ENCODE results near the gene DDIT3.
A peak's percentile ranks its signal among the peaks of the same experiment; 100 is the strongest.
"Not testable (repeated sequence)": the region's sequence is repeated elsewhere in the genome, so short reads cannot be mapped to it uniquely, and the experiment has no call there.

The DDIT3 gene

GRCh38 chr12:57524814-57525614 lies 4.7 kb upstream of the DDIT3 start:
- DNase-seq = no peak

DNA sequence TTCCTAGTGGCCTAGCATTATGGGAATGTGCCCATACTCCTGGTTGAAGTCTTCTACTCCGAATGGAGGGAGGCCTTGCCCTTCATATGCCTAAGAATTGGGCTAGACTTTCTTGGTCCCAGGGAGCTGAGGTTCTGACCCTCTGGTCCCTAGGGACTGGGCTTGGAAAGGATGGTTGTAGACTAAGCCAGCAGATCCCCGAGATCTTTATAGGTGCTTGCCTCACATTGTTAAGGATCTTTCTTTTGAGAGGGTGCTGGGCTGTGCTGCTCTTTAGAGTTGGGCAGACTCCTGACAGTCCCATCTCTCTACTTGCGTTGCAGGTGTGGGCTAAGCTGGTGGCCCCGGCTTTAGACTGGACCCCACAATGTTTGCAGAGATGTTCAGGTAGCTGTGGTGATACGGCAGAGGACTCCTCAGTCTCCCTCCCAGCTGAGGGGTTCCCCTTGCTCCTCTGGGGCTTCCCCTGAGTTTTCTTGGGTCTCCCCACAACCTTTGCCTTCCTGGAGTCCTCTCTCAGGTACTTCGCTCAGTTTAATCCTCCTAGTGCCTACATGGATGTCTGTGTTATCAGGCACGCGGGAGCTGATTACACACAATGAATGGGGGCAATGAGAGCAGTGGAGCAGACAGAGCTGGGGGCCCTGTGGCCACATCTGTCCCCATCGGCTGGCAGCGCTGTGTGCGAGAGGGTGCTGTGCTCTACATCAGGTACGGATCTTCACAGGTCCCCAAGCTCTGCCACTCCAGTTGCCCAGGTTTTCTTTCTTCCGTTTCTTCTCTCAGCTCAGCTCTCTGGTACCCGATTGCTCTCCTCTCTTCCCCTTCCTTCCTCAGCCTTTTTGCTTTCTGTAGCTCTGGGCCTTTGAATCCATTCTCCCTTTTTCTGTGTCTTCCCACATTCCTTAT lies 3.6 kb upstream of the DDIT3 start:
- no peak for DNase-seq

GRCh38 chr12:57522887-57523705 lies 2.8 kb upstream of the DDIT3 start:
- peak; percentile 31 for DNase-seq

DNA sequence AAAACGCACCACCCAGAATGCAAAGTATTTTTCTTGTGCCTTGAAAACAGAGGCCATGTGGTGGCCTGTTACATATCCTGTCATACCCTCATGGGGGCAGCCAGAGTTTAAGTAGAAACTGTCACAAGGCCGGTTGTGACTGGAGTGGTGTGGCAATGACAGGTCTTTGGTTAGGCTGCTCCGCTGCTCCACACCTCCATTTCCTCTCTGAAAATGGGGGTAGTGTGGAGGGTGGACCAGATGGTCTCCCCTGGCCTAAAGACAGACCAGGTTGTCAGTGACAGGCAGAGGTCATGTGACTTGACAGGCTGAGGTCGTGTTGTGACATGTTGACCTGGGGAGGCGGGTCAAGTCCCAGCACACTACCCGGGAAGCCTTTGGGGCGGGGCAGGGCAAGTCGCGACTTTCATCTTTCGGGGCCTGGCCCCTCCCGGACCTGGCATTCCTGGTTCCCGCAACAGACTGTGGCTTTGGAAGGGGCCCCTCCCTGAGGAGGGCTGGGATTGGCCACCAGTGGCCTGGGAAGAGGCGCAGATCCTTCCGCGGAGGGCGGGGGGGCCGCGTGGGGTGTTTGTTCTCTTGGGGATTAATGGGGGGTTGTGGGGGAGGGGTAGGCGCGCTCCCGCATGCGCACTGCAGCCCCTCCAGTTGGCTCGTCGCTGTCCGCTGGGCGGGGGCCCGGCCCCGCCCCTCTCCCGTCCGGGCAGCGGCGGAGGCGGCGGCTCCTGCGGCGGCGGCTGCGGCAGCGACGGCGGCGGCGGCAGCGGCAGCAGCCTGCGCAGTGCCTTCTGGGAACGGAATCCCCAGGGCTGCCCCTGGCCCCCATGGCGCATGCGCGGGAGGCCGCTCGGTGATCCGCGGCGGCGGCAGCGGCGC lies 1.9 kb upstream of the DDIT3 start, which contains the start of gene MBD6:
MBD6 (plus strand) TSS at position 814 of the 876 bp plus-strand sequence. CDS start 1,480 bp downstream, outside the sequence.
- peak; percentile 90 for DNase-seq

GRCh38 chr12:57521525-57522010 lies 1.3 kb upstream of the DDIT3 start:
- DNase-seq = no peak

DNA sequence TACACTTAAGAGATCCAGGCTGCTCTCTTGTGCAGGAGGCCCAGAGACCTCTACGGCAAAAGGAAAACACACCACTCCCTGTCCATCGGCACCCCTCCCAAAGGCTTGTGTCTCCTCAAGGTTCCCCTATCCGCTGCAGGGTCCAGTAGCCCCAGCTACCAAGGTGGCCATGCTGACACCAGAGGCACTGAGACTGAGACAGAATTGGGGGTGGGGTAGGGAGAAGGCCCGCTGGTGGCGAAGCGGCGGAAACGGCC lies 590 bp downstream of the DDIT3 start:
- peak; percentile 30 for DNase-seq

DNA sequence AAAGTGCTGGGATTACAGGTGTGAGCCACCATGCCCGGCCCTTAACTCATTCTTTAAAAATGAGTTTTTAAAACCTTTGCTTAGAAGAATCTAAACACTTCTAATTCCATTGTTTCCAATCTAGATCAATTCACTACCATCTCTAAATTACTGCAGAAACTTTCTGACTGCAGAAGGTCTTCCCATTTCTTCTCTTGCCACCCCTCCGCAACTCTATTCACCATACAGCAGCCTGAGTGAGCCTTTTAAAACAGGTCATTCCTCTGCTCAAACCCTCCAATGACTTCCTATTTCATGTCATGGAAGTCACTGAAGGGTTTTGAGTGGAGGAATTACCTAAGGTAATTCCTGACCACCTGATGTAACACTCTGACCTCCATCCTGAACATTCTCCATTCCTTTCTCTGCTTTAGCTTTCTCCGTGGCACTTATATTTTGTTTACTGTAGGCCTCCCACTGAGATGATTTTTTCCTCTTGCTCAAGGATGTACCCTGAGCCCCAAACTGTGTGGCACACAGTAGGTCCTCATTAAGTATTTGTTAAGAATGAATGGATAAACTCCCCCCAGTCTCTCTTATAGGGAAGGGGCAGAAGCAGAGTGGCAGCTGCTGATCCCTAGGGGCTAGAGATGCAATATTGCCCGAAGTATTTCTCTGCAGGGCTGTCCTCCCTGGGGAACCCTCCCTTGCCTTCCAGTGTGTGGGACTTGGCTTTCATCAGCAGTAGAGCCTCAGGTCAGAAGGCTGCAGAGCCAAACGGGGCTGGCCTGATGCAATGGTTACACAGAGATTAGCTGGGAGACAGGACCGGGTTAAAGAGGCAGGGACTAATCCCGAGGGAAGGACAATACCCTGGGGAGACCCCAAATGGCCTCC lies 1.2 kb downstream of the DDIT3 start:
- DNase-seq = peak; percentile 28

- no peak for DNase-seq
Measured at GRCh38 chr12:57518176-57518919, 2.0 kb downstream of the DDIT3 start.

DNA sequence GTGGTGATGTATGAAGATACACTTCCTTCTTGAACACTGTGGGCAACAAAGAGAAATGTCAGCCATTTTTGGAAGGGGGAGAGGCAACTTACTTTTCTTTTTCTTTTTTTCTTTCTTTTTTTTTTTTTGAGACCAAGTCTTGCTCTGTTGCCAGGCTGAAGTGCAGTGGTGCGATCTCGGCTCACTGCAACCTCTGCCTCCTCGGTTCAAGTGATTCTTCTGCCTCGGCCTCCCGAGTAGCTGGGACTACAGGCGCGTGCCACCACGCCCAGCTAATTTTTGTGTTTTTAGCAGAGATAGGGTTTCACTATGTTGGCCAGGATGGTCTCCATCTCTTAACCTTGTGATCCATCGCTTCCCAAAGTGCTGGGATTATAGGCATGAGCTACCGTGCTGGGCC lies 2.6 kb downstream of the DDIT3 start:
- DNase-seq = not testable (repeated sequence)

GRCh38 chr12:57517187-57517586 lies 3.1 kb downstream of the DDIT3 start:
- DNase-seq = no peak

DNA sequence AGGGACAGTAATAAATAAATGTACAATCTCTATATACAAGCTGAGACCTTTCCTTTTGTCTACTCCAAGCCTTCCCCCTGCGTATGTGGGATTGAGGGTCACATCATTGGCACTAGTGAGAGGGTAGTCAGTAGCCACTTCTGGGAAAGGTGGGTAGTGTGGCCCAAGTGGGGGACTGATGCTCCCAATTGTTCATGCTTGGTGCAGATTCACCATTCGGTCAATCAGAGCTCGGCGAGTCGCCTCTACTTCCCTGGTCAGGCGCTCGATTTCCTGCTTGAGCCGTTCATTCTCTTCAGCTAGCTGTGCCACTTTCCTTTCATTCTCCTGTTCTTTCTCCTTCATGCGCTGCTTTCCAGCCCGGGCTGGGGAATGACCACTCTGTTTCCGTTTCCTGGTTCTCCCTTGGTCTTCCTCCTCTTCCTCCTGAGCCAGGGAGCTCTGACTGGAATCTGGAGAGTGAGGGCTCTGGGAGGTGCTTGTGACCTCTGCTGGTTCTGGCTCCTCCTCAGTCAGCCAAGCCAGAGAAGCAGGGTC lies 3.6 kb downstream of the DDIT3 start:
- no peak for DNase-seq

DNA sequence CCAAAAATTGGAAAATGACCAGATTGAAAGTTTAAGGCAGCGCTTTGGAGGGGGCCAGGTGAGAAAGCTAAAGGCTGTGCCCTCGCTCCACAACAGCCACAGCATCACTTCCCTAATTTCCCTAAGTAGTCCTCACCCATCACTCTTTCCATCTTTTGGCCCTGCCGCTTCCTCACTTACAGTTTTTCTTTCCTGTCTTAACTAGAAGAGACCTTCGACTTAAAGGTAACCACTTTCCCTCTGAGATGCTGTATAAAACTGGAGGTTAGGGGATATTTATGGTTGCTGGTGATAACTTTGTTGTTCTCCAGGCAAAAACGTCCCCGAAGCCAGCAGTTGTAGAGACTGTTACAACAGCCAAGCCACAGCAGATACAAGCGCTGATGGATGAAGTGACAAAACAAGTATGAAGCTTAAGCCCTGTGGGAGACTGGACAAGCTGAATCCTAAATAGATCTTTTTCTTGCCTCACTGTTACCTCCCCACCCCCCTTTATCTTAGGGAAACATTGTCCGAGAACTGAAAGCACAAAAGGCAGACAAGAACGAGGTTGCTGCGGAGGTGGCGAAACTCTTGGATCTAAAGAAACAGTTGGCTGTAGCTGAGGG lies 4.3 kb downstream of the DDIT3 start:
- DNase-seq = no peak

DNA sequence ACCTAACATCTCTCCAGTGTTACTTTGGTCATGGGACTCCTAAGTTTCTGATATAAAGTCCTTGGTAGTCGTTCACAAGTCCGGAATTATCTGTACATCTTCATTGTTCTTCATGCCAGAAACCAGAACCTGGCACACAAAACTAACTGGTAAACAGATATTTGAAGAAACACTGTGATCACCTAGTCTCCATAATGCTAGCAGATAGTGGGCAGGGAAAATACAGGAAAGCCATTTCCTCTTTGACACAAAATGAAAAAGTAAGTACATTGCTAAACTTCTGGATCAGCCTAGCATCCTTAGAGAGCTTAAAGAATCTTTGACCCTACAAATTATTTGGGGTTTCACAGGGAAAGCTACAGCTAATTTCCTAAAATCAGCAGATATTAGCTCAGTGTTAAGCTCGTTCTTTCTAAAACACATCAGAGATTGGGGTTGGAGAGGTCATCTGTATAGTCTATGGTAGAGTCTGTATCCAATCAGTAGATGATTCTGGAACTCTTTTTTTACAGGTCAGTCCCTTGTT lies 4.8 kb downstream of the DDIT3 start:
- no peak for DNase-seq

DNA sequence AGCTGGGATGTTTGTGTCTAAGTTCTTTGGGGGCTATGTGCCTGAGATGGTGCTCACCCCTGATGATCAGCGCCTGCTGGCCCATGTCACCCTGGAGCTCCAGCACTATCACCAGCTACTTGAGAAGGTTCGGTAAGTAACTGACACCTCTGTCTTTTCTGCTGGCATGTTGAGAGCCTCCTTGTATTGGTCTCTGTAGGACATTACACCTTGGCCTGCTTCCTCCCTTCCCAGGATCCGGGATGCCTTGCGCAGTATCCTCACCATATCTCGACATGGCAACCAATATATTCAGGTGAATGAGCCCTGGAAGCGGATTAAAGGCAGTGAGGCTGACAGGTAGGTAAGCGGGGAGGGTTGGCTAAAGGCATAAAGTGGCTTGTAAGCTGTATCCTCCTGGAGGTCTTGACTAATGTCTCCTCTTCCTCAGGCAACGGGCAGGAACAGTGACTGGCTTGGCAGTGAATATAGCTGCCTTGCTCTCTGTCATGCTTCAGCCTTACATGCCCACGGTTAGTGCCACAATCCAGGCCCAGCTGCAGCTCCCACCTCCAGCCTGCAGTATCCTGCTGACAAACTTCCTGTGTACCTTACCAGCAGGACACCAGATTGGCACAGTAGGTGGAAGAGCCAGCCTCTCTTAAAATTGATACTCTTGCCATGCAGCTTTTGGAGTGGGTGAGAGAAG lies 5.5 kb downstream of the DDIT3 start:
- DNase-seq = no peak

DNA sequence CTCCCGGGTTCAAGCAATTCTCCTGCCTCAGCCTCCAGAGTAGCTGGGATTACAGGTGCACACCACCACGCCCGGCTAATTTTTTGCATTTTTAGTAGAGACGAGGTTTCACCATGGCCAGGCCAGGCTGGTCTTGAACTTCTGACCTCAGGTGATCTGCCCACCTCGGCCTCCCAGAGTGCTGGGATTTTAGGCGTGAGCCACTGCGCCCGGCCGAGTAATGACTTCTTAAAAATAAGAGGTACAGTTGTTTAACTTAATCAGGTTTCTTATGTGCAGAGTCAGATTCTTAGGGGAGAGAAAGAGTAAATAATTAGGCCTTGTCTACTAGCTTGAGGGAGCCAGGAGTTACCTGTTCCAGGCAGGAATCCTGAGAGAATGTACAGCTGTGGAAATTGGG lies 6.1 kb downstream of the DDIT3 start:
- not testable (repeated sequence) for DNase-seq

DNA sequence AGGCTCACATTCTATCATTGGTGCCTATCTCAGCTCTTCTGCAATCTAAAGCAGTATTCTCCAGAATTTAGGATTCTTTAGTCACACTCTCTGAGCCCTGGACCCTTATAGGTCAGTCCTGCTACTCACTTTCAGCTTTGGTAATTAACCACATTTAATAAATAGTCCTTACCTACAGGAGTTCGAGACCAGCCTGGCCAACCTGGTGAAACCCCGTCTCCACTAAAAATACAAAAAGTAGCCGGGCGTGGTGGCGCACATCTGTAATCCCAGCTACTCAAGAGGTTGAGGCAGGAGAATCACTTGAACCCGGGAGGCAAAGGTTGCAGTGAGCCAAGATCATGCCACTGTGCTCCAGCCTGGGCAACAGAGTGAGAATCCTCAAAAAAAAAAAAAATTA lies 6.6 kb downstream of the DDIT3 start:
- not testable (repeated sequence) for DNase-seq

DNA sequence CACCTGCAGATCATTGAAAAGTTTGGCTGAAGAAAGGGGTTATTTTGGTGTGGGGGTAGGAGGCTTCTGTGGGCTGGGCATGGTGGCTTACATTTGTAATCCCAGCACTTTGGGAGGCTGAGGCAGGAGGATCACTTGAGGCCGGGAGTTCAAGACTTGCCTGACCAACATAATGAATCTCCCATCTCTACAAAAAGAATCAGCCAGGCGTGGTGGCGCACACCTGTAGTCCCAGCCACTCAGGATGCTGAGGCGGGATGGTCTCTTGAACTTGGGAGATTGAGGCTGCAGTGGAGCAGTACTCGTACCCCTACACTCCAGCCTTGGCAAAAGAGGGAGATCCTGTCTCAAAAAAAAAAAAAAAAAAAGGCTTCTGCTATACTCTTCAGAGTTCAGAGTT lies 7.0 kb downstream of the DDIT3 start:
- no peak for DNase-seq

GRCh38 chr12:57512665-57513064 lies 7.6 kb downstream of the DDIT3 start:
- DNase-seq = no peak
